ENCODE data around the gene ASPM. TPM values are rescaled to one million over a fixed set of nuclear protein-coding genes. Genes with fewer than 3 reads are reported as not detected.

ASPM gene
- total and polyA plus RNA-seq, 2 donors (not counting 1 experiment from before 2014, with no cell fraction given), result 0.13 to 0.27 TPM

- no peaks in the 10 kb centered on the region for H3K9me3 Mint-ChIP-seq (ENCODE audit: insufficient read depth)
- H3K4me1 ChIP-seq (ENCODE audit: control insufficient read depth in 2 of 2, insufficient read depth in 2 of 2, low read length in 2 of 2), result peaks cover 0 to 1% of the 10 kb centered on the region in 2 donors
- intact Hi-C loops (cut with micrococcal nuclease), result loop anchor here (10.0 kb wide), 1 partner anchor 765 kb away; the partner anchor contains the start of gene C1orf53
- no peak overlapping the region for H3K27ac ChIP-seq (ENCODE audit: low read length in 2 of 2)
- TF ChIP-seq, protein P1, sequence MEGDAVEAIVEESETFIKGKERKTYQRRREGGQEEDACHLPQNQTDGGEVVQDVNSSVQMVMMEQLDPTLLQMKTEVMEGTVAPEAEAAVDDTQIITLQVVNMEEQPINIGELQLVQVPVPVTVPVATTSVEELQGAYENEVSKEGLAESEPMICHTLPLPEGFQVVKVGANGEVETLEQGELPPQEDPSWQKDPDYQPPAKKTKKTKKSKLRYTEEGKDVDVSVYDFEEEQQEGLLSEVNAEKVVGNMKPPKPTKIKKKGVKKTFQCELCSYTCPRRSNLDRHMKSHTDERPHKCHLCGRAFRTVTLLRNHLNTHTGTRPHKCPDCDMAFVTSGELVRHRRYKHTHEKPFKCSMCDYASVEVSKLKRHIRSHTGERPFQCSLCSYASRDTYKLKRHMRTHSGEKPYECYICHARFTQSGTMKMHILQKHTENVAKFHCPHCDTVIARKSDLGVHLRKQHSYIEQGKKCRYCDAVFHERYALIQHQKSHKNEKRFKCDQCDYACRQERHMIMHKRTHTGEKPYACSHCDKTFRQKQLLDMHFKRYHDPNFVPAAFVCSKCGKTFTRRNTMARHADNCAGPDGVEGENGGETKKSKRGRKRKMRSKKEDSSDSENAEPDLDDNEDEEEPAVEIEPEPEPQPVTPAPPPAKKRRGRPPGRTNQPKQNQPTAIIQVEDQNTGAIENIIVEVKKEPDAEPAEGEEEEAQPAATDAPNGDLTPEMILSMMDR (IDR thresholded peaks at IDR 0.05), result no peak
- no peak for TF ChIP-seq EZH2 (IDR thresholded peaks at IDR 0.05; ENCODE audit: borderline replicate concordance, insufficient read depth, low read depth, low read length, poor library complexity, severe bottlenecking)
- no peak overlapping the region for H3K4me3 Mint-ChIP-seq
- peaks cover 3% of the 10 kb centered on the region for H3K27me3 Mint-ChIP-seq
- DNase-seq, result no peak
- H3K9me3 ChIP-seq (ENCODE audit: control extremely low read depth in 1 of 3, control insufficient read depth in 2 of 3, insufficient read depth in 1 of 3, low read length in 2 of 3), result no peaks in the 10 kb centered on the region
- no CpG with 5 or more reads among the region's 2 CpGs for WGBS (ENCODE audit: insufficient coverage)
- H3K79me2 ChIP-seq (ENCODE audit: control insufficient read depth, insufficient read depth, low read length), result peaks cover 3% of the 10 kb centered on the region
- no peak overlapping the region for H3K9ac ChIP-seq (ENCODE audit: low read length)
- POLR2A ChIA-PET, result no interaction called here
- no peak for ATAC-seq (ENCODE audit: low read depth)
- H2AFZ ChIP-seq (ENCODE audit: insufficient read depth, low read depth, low read length, poor library complexity, severe bottlenecking), result no peak overlapping the region
- H3K36me3 ChIP-seq (replicated peaks in 1 of 2; ENCODE audit: control extremely low read depth in 1 of 2, control insufficient read depth in 1 of 2, extremely low read depth in 1 of 2, insufficient read depth in 2 of 2, low read length in 1 of 2), result no peaks in the 10 kb centered on the region
- no peaks in the 10 kb centered on the region for H4K20me1 ChIP-seq (ENCODE audit: control insufficient read depth, insufficient read depth, low read length, poor library complexity, severe bottlenecking)
- peaks cover 17% of the 10 kb centered on the region for H3K4me1 Mint-ChIP-seq
- no peak overlapping the region for H3K27ac Mint-ChIP-seq
- CTCF ChIA-PET, result no interaction called here
- H3K27me3 ChIP-seq (replicated peaks in 1 of 4; ENCODE audit: control extremely low read depth in 1 of 4, control insufficient read depth in 3 of 4, insufficient read depth in 4 of 4, low read length in 3 of 4), result peaks cover 0 to under 1% (median 0%) of the 10 kb centered on the region in 4 experiments
- H3K4me3 ChIP-seq (ENCODE audit: control extremely low read depth in 1 of 5, extremely low read depth in 1 of 5, insufficient read depth in 1 of 5, low read depth in 2 of 5, low read length in 4 of 5), result no peak overlapping the region
- no peak overlapping the region for H3K4me2 ChIP-seq (replicated peaks; ENCODE audit: low read depth, low read length, poor library complexity, severe bottlenecking)
These were observed 6.3 kb downstream of the ASPM start for GRCh38 chr1:197140121-197140520.

DNA sequence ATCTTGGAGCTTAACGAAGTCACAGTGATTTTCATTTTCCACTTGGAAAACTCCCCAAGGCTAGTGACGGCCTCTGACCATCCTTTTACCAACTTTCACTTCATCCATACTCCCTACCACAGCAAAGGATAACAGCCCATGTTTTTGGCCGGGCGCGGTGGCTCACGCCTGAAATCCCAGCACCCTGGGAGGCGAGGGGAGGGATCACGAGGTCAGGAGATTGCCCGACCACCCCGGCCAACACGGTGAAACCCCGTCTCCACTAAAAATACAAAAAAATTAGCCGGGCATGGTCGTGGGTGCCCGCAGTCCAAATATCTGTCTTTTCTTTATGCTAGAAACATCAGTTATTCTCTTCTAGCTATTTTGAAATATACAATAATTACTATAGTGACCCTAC is 7.3 kb downstream of the ASPM start:
- Mint-ChIP-seq H3K4me1 (peaks cover 11% of the 10 kb centered on the region), H3K4me3 (no peak overlapping the region), H3K27me3 (no peaks in the 10 kb centered on the region), H3K27ac (no peak overlapping the region), H3K9me3 (ENCODE audit: insufficient read depth) (no peaks in the 10 kb centered on the region)
- Histone ChIP-seq H3K9me3 (ENCODE audit: control extremely low read depth in 1 of 3, control insufficient read depth in 2 of 3, insufficient read depth in 1 of 3, low read length in 2 of 3) (no peaks in the 10 kb centered on the region), H4K20me1 (ENCODE audit: control insufficient read depth, insufficient read depth, low read length, poor library complexity, severe bottlenecking) (no peaks in the 10 kb centered on the region), H3K79me2 (ENCODE audit: control insufficient read depth, insufficient read depth, low read length) (peaks cover 3% of the 10 kb centered on the region), H2AFZ (ENCODE audit: insufficient read depth, low read depth, low read length, poor library complexity, severe bottlenecking) (no peak overlapping the region), H3K9ac (ENCODE audit: low read length) (no peak overlapping the region), H3K27me3 (replicated peaks in 1 of 4; ENCODE audit: control extremely low read depth in 1 of 4, control insufficient read depth in 3 of 4, insufficient read depth in 4 of 4, low read length in 3 of 4) (no peaks in the 10 kb centered on the region), H3K4me2 (replicated peaks; ENCODE audit: low read depth, low read length, poor library complexity, severe bottlenecking) (no peak overlapping the region), H3K27ac (ENCODE audit: low read length in 2 of 2) (no peak overlapping the region), H3K4me1 (ENCODE audit: control insufficient read depth in 2 of 2, insufficient read depth in 2 of 2, low read length in 2 of 2) (no peaks in the 10 kb centered on the region), H3K4me3 (ENCODE audit: control extremely low read depth in 1 of 5, extremely low read depth in 1 of 5, insufficient read depth in 1 of 5, low read depth in 2 of 5, low read length in 4 of 5) (no peak overlapping the region), H3K36me3 (replicated peaks in 1 of 2; ENCODE audit: control extremely low read depth in 1 of 2, control insufficient read depth in 1 of 2, extremely low read depth in 1 of 2, insufficient read depth in 2 of 2, low read length in 1 of 2) (no peaks in the 10 kb centered on the region)
- POLR2A ChIA-PET, result no interaction called here
- DNase-seq (no peak), ATAC-seq (ENCODE audit: low read depth) (no peak)
- CTCF ChIA-PET, result no interaction called here
- intact Hi-C loops (cut with micrococcal nuclease), result no loop called here
- 87% methylated on average over 2 of the region's 15 CpGs for WGBS (ENCODE audit: insufficient coverage)
- TF ChIP-seq EZH2 (IDR thresholded peaks at IDR 0.05; ENCODE audit: borderline replicate concordance, insufficient read depth, low read depth, low read length, poor library complexity, severe bottlenecking), result no peak
- TF ChIP-seq, protein P1 (IDR thresholded peaks at IDR 0.05), result no peak

Measured in B cell (primary cell).